H9 (cell line): ENCODE results near the gene SYNJ1. TPM values are rescaled to one million over a fixed set of nuclear protein-coding genes. Genes with fewer than 3 reads are reported as not detected.

Experiments
- DNase-seq: peaks from one replicate; pipeline ENCODE4 v3.0.0-alpha.2; 2017
- H2AFZ ChIP-seq: one replicate; pipeline ENCODE4 v1.6.1; 2013; ENCODE audit warnings: mild to moderate bottlenecking, low read length, control low read depth, moderate library complexity
- H2AK5ac ChIP-seq: 2 replicates; pipeline ENCODE4 v1.6.1; 2013; ENCODE audit warnings: low read length, control low read depth, mixed read lengths; ENCODE audit not compliant: insufficient read length
- H2BK120ac ChIP-seq: one replicate; pipeline ENCODE4 v1.6.1; 2013; ENCODE audit warnings: low read depth, mild to moderate bottlenecking, low read length, control low read depth, inconsistent platforms; ENCODE audit not compliant: poor library complexity, severe bottlenecking
- H2BK12ac ChIP-seq: 2 replicates; pipeline ENCODE4 v1.6.1; 2013; ENCODE audit warnings: low read length, control low read depth, mixed read lengths, low read depth; ENCODE audit not compliant: insufficient read length
- H2BK15ac ChIP-seq: 2 replicates; pipeline ENCODE4 v1.6.1; 2013; ENCODE audit warnings: low read depth, low read length, control low read depth
- H2BK20ac ChIP-seq: one replicate; pipeline ENCODE4 v1.6.1; 2013; ENCODE audit warnings: low read depth, mild to moderate bottlenecking, low read length, control low read depth, inconsistent platforms; ENCODE audit not compliant: poor library complexity, severe bottlenecking
- H2BK5ac ChIP-seq: 2 replicates; pipeline ENCODE4 v1.6.1; 2013; ENCODE audit warnings: low read length, control low read depth, mixed read lengths; ENCODE audit not compliant: insufficient read length
- H3K14ac ChIP-seq: 2 replicates; pipeline ENCODE4 v1.6.1; 2013; ENCODE audit warnings: low read length, control low read depth; ENCODE audit not compliant: insufficient read depth
- H3K18ac ChIP-seq: 2 replicates; pipeline ENCODE4 v1.6.1; 2013; ENCODE audit warnings: low read depth, mild to moderate bottlenecking, mixed read lengths, low read length, control low read depth; ENCODE audit not compliant: insufficient read length
- H3K23ac ChIP-seq: 2 replicates; pipeline ENCODE4 v1.6.1; 2013; ENCODE audit warnings: low read length, control low read depth, mixed read lengths, low read depth; ENCODE audit not compliant: insufficient read length
- H3K23me2 ChIP-seq: 2 replicates; pipeline ENCODE4 v1.6.1; 2013; ENCODE audit warnings: low read depth, mild to moderate bottlenecking, mixed read lengths, low read length, control low read depth; ENCODE audit not compliant: insufficient read length, poor library complexity, severe bottlenecking
- H3K27ac ChIP-seq: 2 replicates; pipeline ENCODE4 v1.5.1; 2013; ENCODE audit warnings: low read length, control low read depth, mixed read lengths, low read depth; ENCODE audit not compliant: insufficient read length
- H3K27me3 ChIP-seq: 2 replicates; pipeline ENCODE4 v1.6.1; 2013; ENCODE audit warnings: low read length, control low read depth, inconsistent platforms; ENCODE audit not compliant: insufficient read depth
- H3K4ac ChIP-seq: 2 replicates; pipeline ENCODE4 v1.6.1; 2013; ENCODE audit warnings: low read depth, mild to moderate bottlenecking, control low read depth, inconsistent platforms, low read length, moderate library complexity
- H3K4me1 ChIP-seq: 2 replicates; pipeline ENCODE4 v1.6.1; 2013; ENCODE audit warnings: low read length, control low read depth, inconsistent platforms; ENCODE audit not compliant: insufficient read depth
- H3K4me2 ChIP-seq: 2 replicates; pipeline ENCODE4 v1.6.1; 2013; ENCODE audit warnings: low read length, control low read depth, mixed read lengths; ENCODE audit not compliant: insufficient read length, insufficient read depth
- H3K56ac ChIP-seq: 2 replicates; pipeline ENCODE4 v1.6.1; 2013; ENCODE audit warnings: low read depth, mild to moderate bottlenecking, mixed read lengths, low read length, control low read depth; ENCODE audit not compliant: insufficient read length
- H3K79me1 ChIP-seq: 2 replicates; pipeline ENCODE4 v1.6.1; 2013; ENCODE audit warnings: low read depth, mild to moderate bottlenecking, moderate library complexity, low read length, control low read depth, inconsistent platforms; ENCODE audit not compliant: insufficient read depth, poor library complexity, severe bottlenecking
- H3K79me2 ChIP-seq: 2 replicates; pipeline ENCODE4 v1.6.1; 2013; ENCODE audit warnings: low read length, control low read depth, inconsistent platforms; ENCODE audit not compliant: insufficient read depth
- H3K9ac ChIP-seq: 2 replicates; pipeline ENCODE4 v1.6.1; 2013; ENCODE audit warnings: low read length, control low read depth, mixed read lengths; ENCODE audit not compliant: insufficient read length; ENCODE audit errors: extremely low read depth
- H3K9me3 ChIP-seq: one replicate; pipeline ENCODE4 v1.6.1; 2013; ENCODE audit warnings: low read depth, low read length, inconsistent platforms; ENCODE audit not compliant: control insufficient read depth
- H3T11ph ChIP-seq: one replicate; pipeline ENCODE4 v1.6.1; 2013; ENCODE audit warnings: mild to moderate bottlenecking, low read length, control low read depth, inconsistent platforms
- H4K20me1 ChIP-seq: one replicate; pipeline ENCODE4 v1.6.1; 2013; ENCODE audit not compliant: control insufficient read depth, insufficient read length, insufficient read depth
- H4K5ac ChIP-seq: 2 replicates; pipeline ENCODE4 v1.6.1; 2013; ENCODE audit warnings: low read depth, mild to moderate bottlenecking, mixed read lengths, low read length, control low read depth; ENCODE audit not compliant: insufficient read length
- H4K8ac ChIP-seq: replicated peaks from 2 replicates; pipeline ENCODE4 v1.6.1; 2013; ENCODE audit warnings: low read length, control low read depth, mixed read lengths, low read depth; ENCODE audit not compliant: insufficient read length
- H4K91ac ChIP-seq: 2 replicates; pipeline ENCODE4 v1.6.1; 2013; ENCODE audit warnings: low read depth, mild to moderate bottlenecking, moderate library complexity, mixed read lengths, low read length, control low read depth; ENCODE audit not compliant: insufficient read length
- H3K27ac Mint-ChIP-seq, 3 experiments: 2 replicates in 2 of 3; 3 replicates in 1 of 3; pipeline ENCODE4 v1.8.0; 2020 to 2021; ENCODE audit warnings: mixed read lengths in 3 of 3, mild to moderate bottlenecking in 1 of 3, moderate library complexity in 1 of 3
- H3K27me3 Mint-ChIP-seq: 2 replicates; pipeline ENCODE4 v1.8.0; 2021; ENCODE audit warnings: low read depth, mild to moderate bottlenecking, moderate library complexity, mixed read lengths
- H3K36me3 Mint-ChIP-seq, 3 experiments: 2 replicates in 2 of 3; 3 replicates in 1 of 3; pipeline ENCODE4 v1.8.0; 2020 to 2021; ENCODE audit warnings: low read depth in 3 of 3, mixed read lengths in 3 of 3; ENCODE audit not compliant: insufficient read depth in 1 of 3
- H3K4me1 Mint-ChIP-seq, 2 experiments: 2 replicates each; pipeline ENCODE4 v1.8.0; 2020; ENCODE audit warnings: mixed read lengths in 2 of 2
- H3K4me3 Mint-ChIP-seq, 2 experiments: 2 replicates in 1 of 2; 3 replicates in 1 of 2; pipeline ENCODE4 v1.8.0; 2020 to 2021; ENCODE audit warnings: mild to moderate bottlenecking in 2 of 2, mixed read lengths in 2 of 2, moderate library complexity in 1 of 2
- H3K9me3 Mint-ChIP-seq, 2 experiments: 2 replicates in 1 of 2; 3 replicates in 1 of 2; pipeline ENCODE4 v1.8.0; 2020; ENCODE audit warnings: mild to moderate bottlenecking in 2 of 2, mixed read lengths in 2 of 2, moderate library complexity in 1 of 2
- WGBS: extraction: QIAGEN DNeasy Blood & Tissue Kit; methylation state at CpG from one replicate; pipeline ENCODE4 v1.1.7; 2013; ENCODE audit warnings: missing lambda C conversion rate, low lambda C conversion rate, mixed read lengths; ENCODE audit not compliant: insufficient read length; ENCODE audit errors: extremely low coverage; 5-methylcytosine and 5-hydroxymethylcytosine counted together
- total RNA-seq: library from RNA; stranded (reverse); gene quantifications from 2 replicates; pipeline ENCODE4 v1.2.1, GENCODE V29; 2021
- TF ChIP-seq, protein P1 (sequence below): fragments of 200-600 bp; sonication (generic); conservative IDR thresholded peaks from 3 replicates; pipeline ENCODE4 v1.8.0; 2021; ENCODE audit warnings: antibody characterized with exemption, mild to moderate bottlenecking

The SYNJ1 gene
- total RNA-seq, 1 experiment from 2014 or later = 7.1 TPM

DNA sequence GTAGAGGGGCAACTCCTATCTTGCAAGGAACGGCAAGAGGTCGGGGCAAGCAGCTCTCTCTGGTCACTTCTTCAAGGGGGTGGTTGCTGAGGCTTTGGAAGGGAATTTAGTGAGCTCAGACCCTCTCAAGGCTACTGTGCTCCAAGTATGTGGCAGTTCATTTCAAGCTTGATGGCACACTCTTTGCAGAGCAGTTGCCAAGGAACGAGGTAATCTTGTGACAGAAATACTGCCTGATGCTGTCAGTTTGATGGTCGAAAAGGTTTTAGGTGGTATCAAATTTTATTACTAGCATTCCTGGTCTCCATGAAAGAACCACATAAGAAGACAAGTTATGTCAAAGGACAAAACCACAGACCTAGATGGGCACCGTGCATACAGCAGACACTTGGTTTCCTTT, 128.7 kb downstream of the SYNJ1 start:
- no peak overlapping the region for H3K9ac ChIP-seq
- H3K4ac ChIP-seq = no peak overlapping the region
- Mint-ChIP-seq H3K27me3 (no peaks in the 10 kb centered on the region; the same call in 1 of the 2 replicates), H3K4me1 (peaks cover 29 to 34% of the 10 kb centered on the region in 2 experiments), H3K27ac (no peak overlapping the region), H3K9me3 (no peaks in the 10 kb centered on the region), H3K4me3 (no peak overlapping the region), H3K36me3 (peaks cover 41 to 66% (median 52%) of the 10 kb centered on the region in 3 experiments)
- no peaks in the 10 kb centered on the region for H4K20me1 ChIP-seq
- H3K9me3 ChIP-seq = no peaks in the 10 kb centered on the region
- no peak overlapping the region for H3K27ac ChIP-seq
- H3K79me2 ChIP-seq = no peaks in the 10 kb centered on the region
- H2BK5ac ChIP-seq = no peak overlapping the region
- no peaks in the 10 kb centered on the region for H3K27me3 ChIP-seq
- H3T11ph ChIP-seq = no peak overlapping the region
- TF ChIP-seq, protein P1, sequence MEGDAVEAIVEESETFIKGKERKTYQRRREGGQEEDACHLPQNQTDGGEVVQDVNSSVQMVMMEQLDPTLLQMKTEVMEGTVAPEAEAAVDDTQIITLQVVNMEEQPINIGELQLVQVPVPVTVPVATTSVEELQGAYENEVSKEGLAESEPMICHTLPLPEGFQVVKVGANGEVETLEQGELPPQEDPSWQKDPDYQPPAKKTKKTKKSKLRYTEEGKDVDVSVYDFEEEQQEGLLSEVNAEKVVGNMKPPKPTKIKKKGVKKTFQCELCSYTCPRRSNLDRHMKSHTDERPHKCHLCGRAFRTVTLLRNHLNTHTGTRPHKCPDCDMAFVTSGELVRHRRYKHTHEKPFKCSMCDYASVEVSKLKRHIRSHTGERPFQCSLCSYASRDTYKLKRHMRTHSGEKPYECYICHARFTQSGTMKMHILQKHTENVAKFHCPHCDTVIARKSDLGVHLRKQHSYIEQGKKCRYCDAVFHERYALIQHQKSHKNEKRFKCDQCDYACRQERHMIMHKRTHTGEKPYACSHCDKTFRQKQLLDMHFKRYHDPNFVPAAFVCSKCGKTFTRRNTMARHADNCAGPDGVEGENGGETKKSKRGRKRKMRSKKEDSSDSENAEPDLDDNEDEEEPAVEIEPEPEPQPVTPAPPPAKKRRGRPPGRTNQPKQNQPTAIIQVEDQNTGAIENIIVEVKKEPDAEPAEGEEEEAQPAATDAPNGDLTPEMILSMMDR = no peak
- H3K4me1 ChIP-seq = peaks cover 8% of the 10 kb centered on the region; the same call in 1 of the 2 replicates
- H3K18ac ChIP-seq = no peak overlapping the region
- H3K23me2 ChIP-seq = no peaks in the 10 kb centered on the region
- no peak overlapping the region for H2AK5ac ChIP-seq
- H2BK120ac ChIP-seq = no peak overlapping the region
- H4K91ac ChIP-seq = no peak overlapping the region
- no peak overlapping the region for H2BK12ac ChIP-seq
- no peaks in the 10 kb centered on the region for H3K79me1 ChIP-seq
- no peak overlapping the region for H2BK15ac ChIP-seq
- H4K8ac ChIP-seq = no peak overlapping the region
- no CpG with 5 or more reads among the region's 5 CpGs for WGBS
- H2BK20ac ChIP-seq = no peak overlapping the region
- H4K5ac ChIP-seq = no peak overlapping the region
- DNase-seq = no peak
- H3K23ac ChIP-seq = no peak overlapping the region
- no peak overlapping the region for H3K14ac ChIP-seq
- H3K56ac ChIP-seq = no peak overlapping the region
- H2AFZ ChIP-seq = no peak overlapping the region
- no peak overlapping the region for H3K4me2 ChIP-seq
